BLaER1 (cell line): ENCODE measurements around the gene SOX8.
A peak's percentile ranks its signal among the peaks of the same experiment; 100 is the strongest.

Source experiments
- H3K27ac ChIP-seq: shearing (Covaris generic); formaldehyde crosslinking; 2 replicates; pipeline ENCODE4 v1.8.1; 2022
- H3K27me3 ChIP-seq: shearing (Covaris generic); formaldehyde crosslinking; 2 replicates; pipeline ENCODE4 v1.8.1; 2022
- H3K36me3 ChIP-seq: shearing (Covaris generic); formaldehyde crosslinking; 2 replicates; pipeline ENCODE4 v1.8.1; 2022
- H3K4me1 ChIP-seq: shearing (Covaris generic); formaldehyde crosslinking; 2 replicates; pipeline ENCODE4 v1.8.1; 2022
- H3K4me2 ChIP-seq: shearing (Covaris generic); formaldehyde crosslinking; 2 replicates; pipeline ENCODE4 v1.8.1; 2022
- H3K4me3 ChIP-seq: shearing (Covaris generic); formaldehyde crosslinking; 2 replicates; pipeline ENCODE4 v1.8.1; 2022
- H3K9ac ChIP-seq: shearing (Covaris generic); formaldehyde crosslinking; 2 replicates; pipeline ENCODE4 v1.8.1; 2022
- H3K9me3 ChIP-seq: shearing (Covaris generic); formaldehyde crosslinking; 2 replicates; pipeline ENCODE4 v1.8.1; 2022
- H4K20me1 ChIP-seq: shearing (Covaris generic); formaldehyde crosslinking; 2 replicates; pipeline ENCODE4 v1.8.1; 2022
- Cebpa-rat ChIP-seq: shearing (Covaris generic); IDR thresholded peaks from 2 replicates; pipeline ENCODE4 v1.8.1; 2022

Gene SOX8

GRCh38 chr16:999677-1000076, 18.1 kb downstream of the SOX8 start:
- H3K27me3 ChIP-seq: peaks cover 94% of the 10 kb centered on the region
- peaks cover 35% of the 10 kb centered on the region for H3K4me1 ChIP-seq
- no peaks in the 10 kb centered on the region for H3K9me3 ChIP-seq

GRCh38 chr16:1000608-1001007, 19.0 kb downstream of the SOX8 start:
- Histone ChIP-seq H3K4me2 (no peak overlapping the region), H3K36me3 (no peaks in the 10 kb centered on the region), H3K9me3 (no peaks in the 10 kb centered on the region), H3K27ac (no peak overlapping the region), H3K4me3 (no peak overlapping the region), H3K9ac (no peak overlapping the region), H4K20me1 (peaks cover 80% of the 10 kb centered on the region), H3K4me1 (peaks cover 35% of the 10 kb centered on the region), H3K27me3 (peaks cover 91% of the 10 kb centered on the region)
- no peak for TF ChIP-seq Cebpa-rat

More at GRCh38 chr16:999677-1000076, 18.1 kb downstream of the SOX8 start:
- no peak overlapping the region for H3K27ac ChIP-seq
- TF ChIP-seq Cebpa-rat: no peak
- H3K36me3 ChIP-seq: no peaks in the 10 kb centered on the region
- no peak overlapping the region for H3K9ac ChIP-seq
- peaks cover 89% of the 10 kb centered on the region for H4K20me1 ChIP-seq
- H3K4me3 ChIP-seq: no peak overlapping the region
- H3K4me2 ChIP-seq: no peak overlapping the region

GRCh38 chr16:1001096-1001495, 19.5 kb downstream of the SOX8 start:
- Histone ChIP-seq H4K20me1 (peaks cover 76% of the 10 kb centered on the region), H3K4me2 (no peak overlapping the region), H3K27ac (no peak overlapping the region), H3K9me3 (no peaks in the 10 kb centered on the region), H3K9ac (no peak overlapping the region), H3K4me3 (no peak overlapping the region), H3K27me3 (peaks cover 91% of the 10 kb centered on the region), H3K4me1 (peaks cover 35% of the 10 kb centered on the region), H3K36me3 (no peaks in the 10 kb centered on the region)
- TF ChIP-seq Cebpa-rat: no peak

- peaks cover 91% of the 10 kb centered on the region for H3K27me3 ChIP-seq
- H3K36me3 ChIP-seq: no peaks in the 10 kb centered on the region
- H3K4me3 ChIP-seq: no peak overlapping the region
- H3K4me1 ChIP-seq: peaks cover 27% of the 10 kb centered on the region
- H3K9ac ChIP-seq: no peak overlapping the region
- H3K27ac ChIP-seq: no peak overlapping the region
- TF ChIP-seq Cebpa-rat: no peak
- peaks cover 73% of the 10 kb centered on the region for H4K20me1 ChIP-seq
- no peak overlapping the region for H3K4me2 ChIP-seq
- no peaks in the 10 kb centered on the region for H3K9me3 ChIP-seq
Measured at GRCh38 chr16:1002399-1003166, 21.0 kb downstream of the SOX8 start.

GRCh38 chr16:1003391-1004347, 22.1 kb downstream of the SOX8 start:
- H3K27me3 ChIP-seq: peaks cover 91% of the 10 kb centered on the region
- no peak overlapping the region for H3K27ac ChIP-seq
- peaks cover 73% of the 10 kb centered on the region for H4K20me1 ChIP-seq
- peaks cover 16% of the 10 kb centered on the region for H3K4me1 ChIP-seq
- H3K9ac ChIP-seq: peak overlapping the region; percentile 38; the same call in 1 of the 2 replicates
- H3K36me3 ChIP-seq: no peaks in the 10 kb centered on the region
- TF ChIP-seq Cebpa-rat: no peak
- H3K4me2 ChIP-seq: peak overlapping the region; percentile 85
- no peaks in the 10 kb centered on the region for H3K9me3 ChIP-seq
- no peak overlapping the region for H3K4me3 ChIP-seq

- no peak overlapping the region for H3K27ac ChIP-seq
- no peak for TF ChIP-seq Cebpa-rat
- peaks cover 91% of the 10 kb centered on the region for H3K27me3 ChIP-seq
Measured at GRCh38 chr16:1005286-1005685, 23.7 kb downstream of the SOX8 start.

GRCh38 chr16:1006781-1007180, 25.2 kb downstream of the SOX8 start:
- no peak for TF ChIP-seq Cebpa-rat
- H3K27ac ChIP-seq: no peak overlapping the region
- H3K4me2 ChIP-seq: no peak overlapping the region
- no peaks in the 10 kb centered on the region for H3K9me3 ChIP-seq
- peaks cover 91% of the 10 kb centered on the region for H3K27me3 ChIP-seq
- H4K20me1 ChIP-seq: peaks cover 74% of the 10 kb centered on the region
- no peaks in the 10 kb centered on the region for H3K36me3 ChIP-seq
- H3K4me3 ChIP-seq: no peak overlapping the region
- H3K4me1 ChIP-seq: peaks cover 14% of the 10 kb centered on the region
- no peak overlapping the region for H3K9ac ChIP-seq

More at GRCh38 chr16:1005286-1005685, 23.7 kb downstream of the SOX8 start:
- no peaks in the 10 kb centered on the region for H3K9me3 ChIP-seq
- H3K36me3 ChIP-seq: no peaks in the 10 kb centered on the region
- H3K4me3 ChIP-seq: no peak overlapping the region
- H3K4me2 ChIP-seq: no peak overlapping the region
- peaks cover 14% of the 10 kb centered on the region for H3K4me1 ChIP-seq
- peaks cover 70% of the 10 kb centered on the region for H4K20me1 ChIP-seq
- no peak overlapping the region for H3K9ac ChIP-seq

- Histone ChIP-seq H3K36me3 (no peaks in the 10 kb centered on the region), H3K4me3 (no peak overlapping the region), H3K9ac (no peak overlapping the region), H4K20me1 (peaks cover 74% of the 10 kb centered on the region), H3K4me1 (peaks cover 14% of the 10 kb centered on the region), H3K27ac (no peak overlapping the region), H3K4me2 (no peak overlapping the region), H3K27me3 (peaks cover 91% of the 10 kb centered on the region), H3K9me3 (no peaks in the 10 kb centered on the region)
- no peak for TF ChIP-seq Cebpa-rat
Measured at GRCh38 chr16:1007284-1007850, 25.8 kb downstream of the SOX8 start.

- no peaks in the 10 kb centered on the region for H3K36me3 ChIP-seq
- H3K9ac ChIP-seq: no peak overlapping the region
- H4K20me1 ChIP-seq: peaks cover 68% of the 10 kb centered on the region
- H3K9me3 ChIP-seq: no peaks in the 10 kb centered on the region
- no peak for TF ChIP-seq Cebpa-rat
- H3K4me2 ChIP-seq: no peak overlapping the region
- peaks cover 91% of the 10 kb centered on the region for H3K27me3 ChIP-seq
- H3K27ac ChIP-seq: no peak overlapping the region
- no peak overlapping the region for H3K4me3 ChIP-seq
- peaks cover 14% of the 10 kb centered on the region for H3K4me1 ChIP-seq
Measured at GRCh38 chr16:1008085-1008484, 26.5 kb downstream of the SOX8 start.
